GM23248 (cell line): Measurements from ENCODE around the gene ATP8B2.
"Not testable (repeated sequence)": the region's sequence is repeated elsewhere in the genome, so short reads cannot be mapped to it uniquely, and the experiment has no call there.

Experiments
- EZH2 ChIP-seq: fragments of 200-600 bp; sonication (generic); IDR thresholded peaks from 2 replicates; pipeline ENCODE4 v1.6.1; 2018; ENCODE audit warnings: antibody characterized with exemption, mild to moderate bottlenecking; ENCODE audit not compliant: insufficient read depth, poor library complexity, severe bottlenecking
- EZH2phosphoT487 ChIP-seq: fragments of 200-600 bp; sonication (generic); IDR thresholded peaks from 2 replicates; pipeline ENCODE4 v1.6.1; 2018; ENCODE audit warnings: antibody characterized with exemption, moderate library complexity, mild to moderate bottlenecking, low read depth; ENCODE audit not compliant: insufficient read depth

DNA sequence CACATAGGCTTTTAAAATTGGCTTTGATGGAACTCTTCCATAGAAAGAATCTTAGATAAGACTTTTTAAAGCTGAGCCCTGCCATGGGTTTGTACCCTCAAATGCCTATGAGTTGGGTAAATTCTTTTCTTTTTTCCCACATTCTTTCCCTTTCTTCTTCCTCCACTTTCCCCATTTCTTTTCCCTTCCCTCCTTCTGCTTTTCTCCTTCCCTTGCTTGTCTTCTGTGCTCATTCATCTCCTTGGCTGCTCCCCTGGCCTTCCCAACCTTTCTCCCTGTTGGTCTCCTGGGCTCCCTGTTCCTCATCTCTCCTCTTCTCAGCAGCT is 3.8 kb upstream of the ATP8B2 start:
- TF ChIP-seq EZH2, EZH2phosphoT487: not testable (repeated sequence)
